Neuron (in vitro differentiated cells): ENCODE measurements around the gene SLC35B4.

ENCODE experiments used
- H2AFZ ChIP-seq: one replicate; pipeline ENCODE4 v1.6.1; 2013; ENCODE audit warnings: low read depth, mild to moderate bottlenecking, inconsistent platforms, low read length, moderate library complexity
- H3K27me3 ChIP-seq: one replicate; pipeline ENCODE4 v1.6.1; 2013; ENCODE audit warnings: low read length; ENCODE audit not compliant: insufficient read depth
- H3K36me3 ChIP-seq: one replicate; pipeline ENCODE4 v1.6.1; 2013; ENCODE audit warnings: low read length; ENCODE audit not compliant: insufficient read depth
- H3K4me1 ChIP-seq: one replicate; pipeline ENCODE4 v1.6.1; 2013; ENCODE audit warnings: low read length; ENCODE audit not compliant: insufficient read depth
- H3K4me3 ChIP-seq: 2 replicates; pipeline ENCODE4 v1.5.1; 2013; ENCODE audit warnings: mild to moderate bottlenecking, low read length, moderate library complexity
- H3K9me3 ChIP-seq: one replicate; pipeline ENCODE4 v1.6.1; 2013; ENCODE audit warnings: low read length

Gene SLC35B4

GRCh38 chr7:134316539-134317344, at the start of gene SLC35B4:
Gene SLC35B4 (minus strand): TSS chr7:134316930. CDS start chr7:134316751, 179 bp downstream.
- Histone ChIP-seq H3K27me3 (peaks cover 4% of the 10 kb centered on the region), H2AFZ (peak within 1 kb of the TSS; percentile 87), H3K9me3 (no peaks in the 10 kb centered on the region), H3K4me1 (peaks cover 9% of the 10 kb centered on the region), H3K36me3 (peaks cover 3% of the 10 kb centered on the region), H3K4me3 (peak within 1 kb of the TSS; percentile 96)

- Histone ChIP-seq H3K36me3 (no peaks in the 10 kb centered on the region), H3K9me3 (no peaks in the 10 kb centered on the region), H3K4me1 (peaks cover 3% of the 10 kb centered on the region), H3K4me3 (no peak overlapping the region), H3K27me3 (peaks cover 6% of the 10 kb centered on the region), H2AFZ (no peak overlapping the region)
Observed at GRCh38 chr7:134366481-134366880, 49.8 kb upstream of the SLC35B4 start.

GRCh38 chr7:134365341-134366054, 48.8 kb upstream of the SLC35B4 start:
- no peaks in the 10 kb centered on the region for H3K36me3 ChIP-seq
- no peaks in the 10 kb centered on the region for H3K9me3 ChIP-seq
- no peak overlapping the region for H3K4me3 ChIP-seq
- no peaks in the 10 kb centered on the region for H3K4me1 ChIP-seq
- peaks cover 6% of the 10 kb centered on the region for H3K27me3 ChIP-seq
- no peak overlapping the region for H2AFZ ChIP-seq

- no peaks in the 10 kb centered on the region for H3K4me1 ChIP-seq
- H3K9me3 ChIP-seq = no peaks in the 10 kb centered on the region
- H3K4me3 ChIP-seq = no peak overlapping the region
- H3K27me3 ChIP-seq = peaks cover 7% of the 10 kb centered on the region
- no peaks in the 10 kb centered on the region for H3K36me3 ChIP-seq
- no peak overlapping the region for H2AFZ ChIP-seq
Observed at GRCh38 chr7:134364619-134365037, 47.9 kb upstream of the SLC35B4 start.

GRCh38 chr7:134362587-134363483, 46.1 kb upstream of the SLC35B4 start:
- Histone ChIP-seq H3K4me3 (no peak overlapping the region), H2AFZ (no peak overlapping the region), H3K27me3 (peaks cover 2% of the 10 kb centered on the region), H3K9me3 (no peaks in the 10 kb centered on the region), H3K4me1 (no peaks in the 10 kb centered on the region), H3K36me3 (no peaks in the 10 kb centered on the region)

- Histone ChIP-seq H3K4me3 (no peak overlapping the region), H2AFZ (no peak overlapping the region), H3K27me3 (peaks cover 2% of the 10 kb centered on the region), H3K9me3 (no peaks in the 10 kb centered on the region), H3K36me3 (no peaks in the 10 kb centered on the region), H3K4me1 (no peaks in the 10 kb centered on the region)
Observed at GRCh38 chr7:134359787-134360432, 43.2 kb upstream of the SLC35B4 start.

- no peaks in the 10 kb centered on the region for H3K36me3 ChIP-seq
- H2AFZ ChIP-seq = no peak overlapping the region
- no peak overlapping the region for H3K4me3 ChIP-seq
- no peaks in the 10 kb centered on the region for H3K9me3 ChIP-seq
- no peaks in the 10 kb centered on the region for H3K4me1 ChIP-seq
- peaks cover 2% of the 10 kb centered on the region for H3K27me3 ChIP-seq
Observed at GRCh38 chr7:134357486-134357885, 40.8 kb upstream of the SLC35B4 start.

- Histone ChIP-seq H2AFZ (no peak overlapping the region), H3K36me3 (no peaks in the 10 kb centered on the region), H3K27me3 (peaks cover 2% of the 10 kb centered on the region), H3K4me1 (peaks cover 2% of the 10 kb centered on the region), H3K9me3 (no peaks in the 10 kb centered on the region), H3K4me3 (no peak overlapping the region)
Observed at GRCh38 chr7:134356421-134356936, 39.7 kb upstream of the SLC35B4 start.

- no peaks in the 10 kb centered on the region for H3K9me3 ChIP-seq
- H3K27me3 ChIP-seq = peaks cover 2% of the 10 kb centered on the region
- peaks cover 8% of the 10 kb centered on the region for H3K4me1 ChIP-seq
Observed at GRCh38 chr7:134355927-134356326, 39.2 kb upstream of the SLC35B4 start.

GRCh38 chr7:134355004-134355525, 38.3 kb upstream of the SLC35B4 start:
- H3K4me3 ChIP-seq = no peak overlapping the region
- peaks cover 2% of the 10 kb centered on the region for H3K27me3 ChIP-seq
- no peaks in the 10 kb centered on the region for H3K9me3 ChIP-seq
- H3K36me3 ChIP-seq = no peaks in the 10 kb centered on the region
- H2AFZ ChIP-seq = no peak overlapping the region
- H3K4me1 ChIP-seq = peaks cover 9% of the 10 kb centered on the region

More at GRCh38 chr7:134355927-134356326, 39.2 kb upstream of the SLC35B4 start:
- Histone ChIP-seq H3K36me3 (no peaks in the 10 kb centered on the region), H2AFZ (no peak overlapping the region), H3K4me3 (no peak overlapping the region)

- H3K36me3 ChIP-seq = no peaks in the 10 kb centered on the region
- H3K27me3 ChIP-seq = no peaks in the 10 kb centered on the region
- no peak overlapping the region for H2AFZ ChIP-seq
- H3K9me3 ChIP-seq = no peaks in the 10 kb centered on the region
- peaks cover 9% of the 10 kb centered on the region for H3K4me1 ChIP-seq
- no peak overlapping the region for H3K4me3 ChIP-seq
Observed at GRCh38 chr7:134353411-134353810, 36.7 kb upstream of the SLC35B4 start.

GRCh38 chr7:134351424-134351823, 34.7 kb upstream of the SLC35B4 start:
- peaks cover 9% of the 10 kb centered on the region for H3K4me1 ChIP-seq
- H3K36me3 ChIP-seq = no peaks in the 10 kb centered on the region
- no peak overlapping the region for H2AFZ ChIP-seq
- H3K27me3 ChIP-seq = no peaks in the 10 kb centered on the region
- H3K4me3 ChIP-seq = no peak overlapping the region
- no peaks in the 10 kb centered on the region for H3K9me3 ChIP-seq
